HepG2 (cell line): ENCODE results near the gene KCNMA1. TPM values are rescaled to one million over a fixed set of nuclear protein-coding genes. Genes with fewer than 3 reads are reported as not detected.

Experiments
- ATAC-seq: fragments of 200-7000 bp; cut with Tn5 transposase; 3 replicates; pipeline ENCODE4 v1.9.1; 2020; ENCODE audit warnings: mild to moderate bottlenecking, moderate library complexity
- BruUV-seq: library from RNA; stranded (reverse); fragments of 400-500 nt; replicated peaks from 2 replicates; lab custom pipeline; 2021; lab: Mats Ljungman, UMichigan
- CTCF ChIA-PET: fragments of 300-600 bp; formaldehyde crosslinking; extraction: SDS; loops from one replicate; lab custom pipeline; 2021; ENCODE audit warnings: low total read pairs, inconsistent platforms, low intra/inter-chr PET ratio; lab: Yijun Ruan, JAX
- POLR2A ChIA-PET: fragments of 350-600 bp; sonication (Branson Sonifier 250); formaldehyde crosslinking; loops from one replicate; lab custom pipeline; 2020; ENCODE audit warnings: antibody characterized with exemption, inconsistent platforms; lab: Yijun Ruan, JAX
- DNase-seq: peaks from one replicate; pipeline ENCODE4 v3.0.0-alpha.2; 2015; ENCODE audit warnings: low spot score
- FAIRE-seq: peaks from 3 replicates; lab custom pipeline; 2011; peaks lifted over from hg19 to GRCh38; lab: Jason Lieb, UNC
- H2AFZ ChIP-seq: one replicate; pipeline ENCODE4 v1.6.1; 2011; ENCODE audit warnings: low read length, inconsistent platforms
- H3K27ac ChIP-seq: fragments of 300-600 bp; 3 replicates; pipeline ENCODE4 v1.8.0; 2011; ENCODE audit warnings: mixed run types, mild to moderate bottlenecking, mixed read lengths, low read length, inconsistent platforms; ENCODE audit not compliant: insufficient read depth; ENCODE audit errors: extremely low read length
- H3K27me3 ChIP-seq, 2 experiments: fragments of 200-600 bp in 1 of 2; 2 replicates in 1 of 2; 3 replicates in 1 of 2; pipeline versions ENCODE4 v1.6.0 to v1.8.0; 2011; ENCODE audit warnings: low read length in 2 of 2, mild to moderate bottlenecking in 2 of 2, moderate library complexity in 2 of 2, inconsistent platforms in 1 of 2; ENCODE audit not compliant: insufficient read depth in 2 of 2, control insufficient read depth in 1 of 2
- H3K36me3 ChIP-seq, 2 experiments: fragments of 200-600 bp in 1 of 2; replicated peaks in 1 of 2; 2 replicates in 1 of 2; 3 replicates in 1 of 2; pipeline versions ENCODE4 v1.5.1 to v1.8.0; 2011; ENCODE audit warnings: low read length in 2 of 2, inconsistent platforms in 1 of 2; ENCODE audit not compliant: insufficient read depth in 2 of 2, control insufficient read depth in 1 of 2
- H3K4me1 ChIP-seq: 2 replicates; pipeline ENCODE4 v1.5.1; 2012; ENCODE audit warnings: low read length, inconsistent platforms; ENCODE audit not compliant: insufficient read depth
- H3K4me2 ChIP-seq: 2 replicates; pipeline ENCODE4 v1.6.0; 2011; ENCODE audit warnings: low read depth, low read length, inconsistent platforms
- H3K4me3 ChIP-seq, 3 experiments: fragments of 200-600 bp in 1 of 3; sonication (generic), shearing (Covaris generic) in 1 of 3; replicated peaks in 1 of 3; 2 replicates each; pipeline ENCODE4 v1.5.1; 2011 to 2016; ENCODE audit warnings: low read length in 3 of 3, inconsistent platforms in 2 of 3, low read depth in 2 of 3, mild to moderate bottlenecking in 2 of 3, control low read depth in 1 of 3, mixed read lengths in 1 of 3; ENCODE audit not compliant: insufficient read depth in 1 of 3
- H3K79me2 ChIP-seq: one replicate; pipeline ENCODE4 v1.6.1; 2011; ENCODE audit warnings: low read length, inconsistent platforms; ENCODE audit not compliant: insufficient read depth
- H3K9ac ChIP-seq: 2 replicates; pipeline ENCODE4 v1.6.0; 2011; ENCODE audit warnings: mild to moderate bottlenecking, low read depth, low read length, inconsistent platforms; ENCODE audit not compliant: insufficient read depth
- H3K9me3 ChIP-seq: 2 replicates; pipeline ENCODE4 v1.5.1; 2012; ENCODE audit warnings: mild to moderate bottlenecking, low read length
- H4K20me1 ChIP-seq: 2 replicates; pipeline ENCODE4 v1.6.0; 2011; ENCODE audit warnings: inconsistent platforms, mild to moderate bottlenecking, low read length, moderate library complexity; ENCODE audit not compliant: insufficient read depth
- SNAPC2 ChIP-seq: sonication (generic); formaldehyde crosslinking; IDR thresholded peaks from 2 replicates; pipeline ENCODE4 v1.8.1; 2022; ENCODE audit warnings: mild to moderate bottlenecking, missing genetic modification reagents
- TEAD2 ChIP-seq: sonication (generic); formaldehyde crosslinking; IDR thresholded peaks from 2 replicates; pipeline ENCODE4 v1.9.0; 2021; ENCODE audit warnings: missing genetic modification reagents
- ZNF234 ChIP-seq: sonication (generic); formaldehyde crosslinking; conservative IDR thresholded peaks from 2 replicates; pipeline ENCODE4 v1.5.1; 2020; ENCODE audit warnings: mild to moderate bottlenecking, missing genetic modification reagents
- WGBS: methylation state at CpG from one replicate; pipeline ENCODE4 v1.1.6; 2017; ENCODE audit warnings: low lambda C conversion rate; 5-methylcytosine and 5-hydroxymethylcytosine counted together
- in situ Hi-C: cut with HindIII; loops from 2 replicates; pipeline ENCODE4 v1.10.0; 2017; ENCODE audit warnings: low pct_unique_long_range_greater_than_20kb; ENCODE audit not compliant: extremely low pct_ligation_motif_present
- intact Hi-C: fragments of 100-400 bp; cut with micrococcal nuclease; formaldehyde crosslinking; loops from one replicate; pipeline ENCODE4 v1.10.0; 2022; ENCODE audit not compliant: unreplicated experiment
- polyA plus RNA-seq, 8 experiments: library from polyadenylated mRNA; depleted of rRNA in 3 of 8; stranded (reverse) in 7 of 8; unstranded in 1 of 8; fragments of >200 nt; fragmentation: Illumina TruSeq in 4 of 8; extraction: Trizol in 4 of 8; gene quantifications; 2 replicates each; pipeline versions ENCODE4 v1.2.1 to v1.2.3, GENCODE V29; 2011 to 2016; ENCODE audit warnings: low read depth in 4 of 8, missing spikeins in 1 of 8, mixed read lengths in 1 of 8; ENCODE audit not compliant: insufficient read depth in 1 of 8
- total RNA-seq, 5 experiments: library from RNA; depleted of rRNA; stranded (reverse); fragments of >200 nt; fragmentation: Illumina TruSeq; extraction: Trizol; gene quantifications; 2 replicates each; pipeline ENCODE4 v1.2.3, GENCODE V29; 2016; ENCODE audit warnings: low read depth in 1 of 5
- TF ChIP-seq, protein P1 (sequence below): sonication (generic); formaldehyde crosslinking; IDR thresholded peaks from 2 replicates; pipeline ENCODE4 v1.4.0; 2020; ENCODE audit warnings: missing genetic modification reagents, borderline replicate concordance
- TF ChIP-seq, protein P2 (sequence below): IDR thresholded peaks from 2 replicates; pipeline ENCODE4 v1.6.1; 2016; ENCODE audit warnings: control low read depth

KCNMA1 gene
- total and polyA plus RNA-seq, 2 of the 13 experiments (the other 11 are each of a cell fraction or from before 2014, with no cell fraction given) = 0.02 TPM; not detected in 1

DNA sequence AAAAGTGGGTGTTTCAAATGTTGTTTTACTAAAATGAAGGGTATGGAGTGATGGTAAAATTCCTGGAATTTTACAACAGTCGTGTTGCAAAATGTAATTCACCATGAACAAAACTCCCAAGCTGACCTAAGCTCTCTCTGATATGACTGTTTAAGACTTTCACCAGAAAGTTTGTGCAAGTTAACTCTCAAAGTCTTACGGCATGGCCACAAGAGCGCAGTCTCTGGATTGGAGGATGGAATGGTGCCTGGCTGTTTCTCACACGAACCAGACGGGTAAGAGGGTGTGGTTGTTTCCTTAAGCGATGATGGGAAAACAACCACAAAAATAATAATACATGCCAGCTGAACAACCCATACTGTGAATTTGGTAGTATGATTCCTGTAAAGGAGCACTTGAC, 662.5 kb downstream of the KCNMA1 start:
- no peaks in the 10 kb centered on the region for H3K79me2 ChIP-seq
- no peak overlapping the region for H3K4me3 ChIP-seq
- ChIA-PET CTCF (no interaction called here), POLR2A (no interaction called here)
- no peak for FAIRE-seq
- no peak overlapping the region for H3K9ac ChIP-seq
- no peaks in the 10 kb centered on the region for H3K4me1 ChIP-seq
- H3K4me2 ChIP-seq = no peak overlapping the region
- no peak for TF ChIP-seq TEAD2 (CRISPR knock-in tag)
- TF ChIP-seq, protein P1, sequence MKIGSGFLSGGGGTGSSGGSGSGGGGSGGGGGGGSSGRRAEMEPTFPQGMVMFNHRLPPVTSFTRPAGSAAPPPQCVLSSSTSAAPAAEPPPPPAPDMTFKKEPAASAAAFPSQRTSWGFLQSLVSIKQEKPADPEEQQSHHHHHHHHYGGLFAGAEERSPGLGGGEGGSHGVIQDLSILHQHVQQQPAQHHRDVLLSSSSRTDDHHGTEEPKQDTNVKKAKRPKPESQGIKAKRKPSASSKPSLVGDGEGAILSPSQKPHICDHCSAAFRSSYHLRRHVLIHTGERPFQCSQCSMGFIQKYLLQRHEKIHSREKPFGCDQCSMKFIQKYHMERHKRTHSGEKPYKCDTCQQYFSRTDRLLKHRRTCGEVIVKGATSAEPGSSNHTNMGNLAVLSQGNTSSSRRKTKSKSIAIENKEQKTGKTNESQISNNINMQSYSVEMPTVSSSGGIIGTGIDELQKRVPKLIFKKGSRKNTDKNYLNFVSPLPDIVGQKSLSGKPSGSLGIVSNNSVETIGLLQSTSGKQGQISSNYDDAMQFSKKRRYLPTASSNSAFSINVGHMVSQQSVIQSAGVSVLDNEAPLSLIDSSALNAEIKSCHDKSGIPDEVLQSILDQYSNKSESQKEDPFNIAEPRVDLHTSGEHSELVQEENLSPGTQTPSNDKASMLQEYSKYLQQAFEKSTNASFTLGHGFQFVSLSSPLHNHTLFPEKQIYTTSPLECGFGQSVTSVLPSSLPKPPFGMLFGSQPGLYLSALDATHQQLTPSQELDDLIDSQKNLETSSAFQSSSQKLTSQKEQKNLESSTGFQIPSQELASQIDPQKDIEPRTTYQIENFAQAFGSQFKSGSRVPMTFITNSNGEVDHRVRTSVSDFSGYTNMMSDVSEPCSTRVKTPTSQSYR = no peak
- TF ChIP-seq ZNF234 (CRISPR knock-in tag) = no peak
- TF ChIP-seq, protein P2, sequence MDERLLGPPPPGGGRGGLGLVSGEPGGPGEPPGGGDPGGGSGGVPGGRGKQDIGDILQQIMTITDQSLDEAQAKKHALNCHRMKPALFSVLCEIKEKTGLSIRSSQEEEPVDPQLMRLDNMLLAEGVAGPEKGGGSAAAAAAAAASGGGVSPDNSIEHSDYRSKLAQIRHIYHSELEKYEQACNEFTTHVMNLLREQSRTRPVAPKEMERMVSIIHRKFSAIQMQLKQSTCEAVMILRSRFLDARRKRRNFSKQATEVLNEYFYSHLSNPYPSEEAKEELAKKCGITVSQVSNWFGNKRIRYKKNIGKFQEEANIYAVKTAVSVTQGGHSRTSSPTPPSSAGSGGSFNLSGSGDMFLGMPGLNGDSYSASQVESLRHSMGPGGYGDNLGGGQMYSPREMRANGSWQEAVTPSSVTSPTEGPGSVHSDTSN (CRISPR knock-in tag) = no peak
- no peak for TF ChIP-seq SNAPC2 (CRISPR knock-in tag)
- no peak overlapping the region for H2AFZ ChIP-seq
- no peaks in the 10 kb centered on the region for H3K36me3 ChIP-seq
- peaks cover 2 to 46% of the 10 kb centered on the region in 2 experiments; a peak in 3 of 5 replicates for H3K27me3 ChIP-seq
- DNase-seq = no peak
- in situ Hi-C loops = no loop called here
- H3K27ac ChIP-seq = no peak overlapping the region
- H3K9me3 ChIP-seq = no peaks in the 10 kb centered on the region
- BruUV-seq = no TSS peak
- 36% methylated on average over 6 of the region's 6 CpGs for WGBS
- no peak for ATAC-seq
- intact Hi-C loops = no loop called here
- no peaks in the 10 kb centered on the region for H4K20me1 ChIP-seq
